Fibroblast of gingiva (primary cell): Measurements from ENCODE around the gene BCL2L13.
"Not testable (repeated sequence)": the region's sequence is repeated elsewhere in the genome, so short reads cannot be mapped to it uniquely, and the experiment has no call there.

ENCODE experiments used
- DNase-seq: peaks from one replicate; pipeline ENCODE4 v3.0.0-alpha.2; 2011; ENCODE audit warnings: low read depth

BCL2L13 gene

DNA sequence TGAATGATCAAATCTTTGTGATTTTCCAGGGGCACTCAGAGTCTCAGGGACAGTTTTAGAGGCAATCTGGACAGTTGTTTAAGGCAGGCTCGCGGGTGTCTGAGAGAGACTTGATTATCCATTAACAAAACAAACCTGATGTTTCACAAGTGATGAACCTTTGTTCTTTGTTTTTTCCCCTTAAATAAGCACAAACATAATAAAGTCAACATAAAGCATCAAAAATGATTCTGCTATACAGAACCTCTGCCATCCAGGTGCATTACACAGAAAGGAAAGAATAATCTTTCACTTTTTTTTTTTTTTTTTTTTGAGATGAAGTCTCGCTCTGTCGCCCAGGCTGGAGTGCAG, 122.6 kb downstream of the BCL2L13 start:
- DNase-seq = no peak

DNA sequence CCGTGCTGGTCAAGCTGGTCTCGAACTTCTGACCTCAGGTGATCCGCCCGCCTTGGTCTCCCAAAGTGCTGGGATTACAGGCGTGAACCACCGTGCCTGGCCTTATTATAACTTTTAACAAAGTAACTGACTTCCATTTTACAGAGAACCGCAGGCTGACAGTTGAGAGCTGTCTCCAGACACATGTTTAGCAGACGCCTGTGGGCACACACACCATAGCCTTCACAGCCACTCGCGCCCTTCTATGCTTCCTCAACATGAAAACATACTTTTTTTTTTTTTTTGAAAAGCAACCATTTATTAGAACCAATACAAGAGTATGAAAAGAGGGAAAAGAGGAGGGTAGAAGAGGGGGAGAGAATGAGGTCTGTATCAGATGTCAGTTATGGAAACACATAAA, 124.9 kb downstream of the BCL2L13 start:
- not testable (repeated sequence) for DNase-seq

DNA sequence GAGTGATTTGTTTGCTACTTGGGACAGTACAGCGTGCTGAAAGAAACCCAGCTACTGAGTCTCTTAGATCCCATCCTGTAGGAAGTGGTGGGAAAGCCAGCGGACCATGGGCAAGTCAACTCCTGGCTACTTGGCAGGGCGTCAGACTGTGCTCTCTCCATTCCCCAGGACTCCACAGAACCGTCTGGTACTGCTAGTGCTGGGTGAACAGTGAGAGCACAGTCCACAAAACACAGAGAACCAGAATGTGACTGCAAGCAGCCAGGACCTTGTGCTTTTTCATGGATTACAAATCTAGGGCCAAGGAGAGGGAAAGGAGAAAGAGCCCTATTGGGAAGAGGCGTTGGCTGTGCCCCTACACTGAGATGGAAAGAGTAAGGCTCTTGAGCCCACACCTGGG, 125.5 kb downstream of the BCL2L13 start:
- no peak for DNase-seq

DNA sequence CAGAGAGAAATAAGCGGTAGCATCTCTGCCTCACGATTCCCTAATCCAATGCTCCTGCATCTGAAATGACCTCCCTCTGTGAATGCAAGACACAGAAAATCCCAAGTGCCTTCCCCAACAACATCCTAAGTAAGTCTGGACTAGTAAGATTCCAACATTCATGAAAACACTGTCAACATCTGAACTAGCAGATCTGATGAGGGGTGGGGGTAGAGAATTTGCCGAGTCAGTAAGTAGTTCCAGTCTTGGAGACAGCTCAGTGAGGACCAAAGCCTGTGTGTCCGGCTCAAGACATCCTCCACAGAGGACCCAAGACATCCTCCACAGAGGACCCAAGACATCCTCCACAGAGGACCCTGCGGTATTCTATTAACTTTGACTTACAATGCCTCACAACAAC, 126.3 kb downstream of the BCL2L13 start:
- DNase-seq = not testable (repeated sequence)

DNA sequence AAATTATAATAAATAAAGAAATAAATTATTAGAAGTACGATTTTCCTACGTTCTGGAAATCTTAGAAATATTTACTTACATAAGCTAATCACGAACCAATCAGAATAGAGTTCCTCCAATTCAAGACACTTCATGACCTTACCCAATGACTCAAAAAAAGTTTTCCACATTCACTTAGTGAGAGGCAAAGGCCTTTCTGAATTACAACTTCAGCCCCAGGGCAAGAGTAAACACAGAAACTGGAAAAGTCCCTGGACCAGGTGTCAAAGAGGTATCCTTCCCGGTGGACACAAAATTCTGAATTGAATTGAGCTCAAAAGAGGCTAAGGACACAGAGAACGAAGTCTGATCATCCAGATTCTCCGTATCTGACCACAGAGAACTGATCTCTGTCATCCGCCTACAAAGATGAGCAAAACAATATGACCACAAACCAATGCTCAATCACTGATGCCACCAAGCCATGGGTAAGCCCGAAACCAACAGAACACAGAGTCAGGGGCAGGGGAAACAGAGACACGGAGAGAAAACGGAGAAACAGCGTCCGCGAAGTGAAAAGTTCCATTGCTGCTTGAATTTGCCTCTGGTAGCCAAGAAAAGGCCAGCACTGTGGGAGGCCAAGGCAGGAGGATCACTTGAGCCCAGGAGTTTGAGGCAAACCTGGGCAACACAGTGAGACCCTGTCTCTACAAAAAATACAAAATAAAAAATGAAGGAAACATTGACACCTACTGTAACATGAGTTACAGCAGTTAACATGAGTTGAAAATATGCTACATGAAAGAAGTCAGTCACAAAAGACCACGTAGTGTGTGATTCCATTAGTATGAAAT, 128.9 kb downstream of the BCL2L13 start:
- DNase-seq = no peak

DNA sequence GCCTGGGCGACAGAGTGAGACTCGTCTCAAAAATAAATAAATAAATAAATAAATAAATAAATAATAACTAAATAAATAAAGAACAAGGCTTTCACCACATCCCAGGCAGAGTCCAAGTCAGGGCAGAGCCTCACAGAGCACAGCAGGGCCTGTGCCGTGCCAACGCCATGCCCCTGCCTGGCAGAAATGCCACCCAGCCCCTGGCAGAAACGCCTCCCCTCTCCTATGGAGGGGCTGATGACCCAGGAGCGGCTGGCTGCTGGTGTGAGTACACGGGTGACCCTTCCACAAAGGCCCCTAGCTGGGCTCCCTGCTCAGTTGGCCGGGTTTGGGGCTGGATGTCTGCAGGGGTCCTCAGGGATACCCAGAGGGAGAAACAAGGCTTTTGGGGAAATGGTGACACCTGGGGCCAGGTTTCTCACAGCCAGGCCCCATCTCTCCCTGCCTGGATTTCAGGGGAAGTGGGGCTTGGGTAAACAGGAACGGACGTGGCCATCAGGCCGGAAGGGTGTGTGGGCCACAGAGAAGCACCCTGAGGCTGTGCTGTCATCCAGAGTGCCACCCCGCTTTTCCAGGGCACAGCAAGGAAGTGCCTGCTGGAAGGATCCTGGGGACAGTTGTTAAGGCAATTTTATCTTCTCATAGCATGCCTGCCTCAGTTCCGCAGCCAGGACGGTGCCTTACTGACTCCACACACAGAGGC, 130.6 kb downstream of the BCL2L13 start:
- no peak for DNase-seq

DNA sequence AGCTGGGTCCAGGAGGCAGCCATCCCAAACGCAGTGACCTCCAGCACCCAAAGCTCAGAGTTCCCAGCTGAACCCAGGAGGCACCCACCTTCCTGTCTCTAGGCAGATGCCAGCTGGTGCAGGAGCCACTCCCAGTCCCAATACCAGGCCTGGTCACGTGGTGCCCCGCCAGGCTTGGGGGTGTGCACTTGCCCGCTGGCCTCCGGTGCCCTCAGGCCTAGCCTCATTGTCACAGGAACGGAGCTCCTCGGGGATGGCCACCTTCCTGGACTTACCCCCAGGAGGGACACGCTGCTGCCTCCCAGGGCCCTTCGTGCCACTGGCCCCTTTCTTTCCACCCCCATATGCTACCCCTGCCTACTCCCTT, 131.1 kb downstream of the BCL2L13 start:
- no peak for DNase-seq

DNA sequence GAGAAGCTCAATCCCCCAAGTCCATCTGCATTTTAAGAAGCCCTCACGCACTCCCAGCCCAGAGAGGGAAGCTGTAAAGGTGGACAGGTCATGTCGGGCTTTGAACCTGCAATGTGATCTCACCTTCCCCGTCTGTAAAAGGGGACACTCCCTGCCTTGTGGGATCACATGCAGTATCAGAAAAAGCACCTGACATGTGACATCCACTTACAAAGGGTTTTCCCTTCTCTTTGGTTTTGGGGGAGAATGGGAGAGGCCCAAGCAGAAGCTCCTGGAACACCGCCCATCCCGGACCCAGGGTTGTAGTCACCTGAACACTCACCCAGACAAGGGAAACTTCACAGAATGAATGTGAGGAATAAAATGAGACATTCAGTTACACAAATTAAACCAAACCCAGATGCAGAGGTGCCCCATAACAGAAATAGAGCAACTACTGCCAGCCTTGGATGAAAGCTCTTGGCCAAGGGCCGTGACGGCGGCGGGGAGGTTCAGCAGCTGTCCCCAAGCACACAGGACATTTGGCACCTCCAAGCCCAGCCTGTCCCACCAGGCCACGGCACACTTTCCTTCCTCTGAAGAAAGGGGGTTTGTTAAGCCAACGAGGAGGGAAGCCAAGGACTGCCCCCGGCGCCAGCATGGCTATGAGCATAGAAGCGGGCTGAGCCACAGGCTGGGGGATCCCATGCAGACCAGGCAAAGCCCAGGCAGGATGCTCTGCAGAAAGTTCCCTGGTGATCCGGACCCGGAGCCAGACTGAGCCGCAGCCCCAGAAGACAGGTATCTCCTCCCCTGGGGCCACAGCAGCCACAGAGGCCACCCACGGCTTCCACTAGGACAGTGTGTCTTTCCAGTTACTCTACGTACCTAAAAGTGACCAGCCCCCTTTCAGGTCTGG, 131.9 kb downstream of the BCL2L13 start:
- DNase-seq = no peak

DNA sequence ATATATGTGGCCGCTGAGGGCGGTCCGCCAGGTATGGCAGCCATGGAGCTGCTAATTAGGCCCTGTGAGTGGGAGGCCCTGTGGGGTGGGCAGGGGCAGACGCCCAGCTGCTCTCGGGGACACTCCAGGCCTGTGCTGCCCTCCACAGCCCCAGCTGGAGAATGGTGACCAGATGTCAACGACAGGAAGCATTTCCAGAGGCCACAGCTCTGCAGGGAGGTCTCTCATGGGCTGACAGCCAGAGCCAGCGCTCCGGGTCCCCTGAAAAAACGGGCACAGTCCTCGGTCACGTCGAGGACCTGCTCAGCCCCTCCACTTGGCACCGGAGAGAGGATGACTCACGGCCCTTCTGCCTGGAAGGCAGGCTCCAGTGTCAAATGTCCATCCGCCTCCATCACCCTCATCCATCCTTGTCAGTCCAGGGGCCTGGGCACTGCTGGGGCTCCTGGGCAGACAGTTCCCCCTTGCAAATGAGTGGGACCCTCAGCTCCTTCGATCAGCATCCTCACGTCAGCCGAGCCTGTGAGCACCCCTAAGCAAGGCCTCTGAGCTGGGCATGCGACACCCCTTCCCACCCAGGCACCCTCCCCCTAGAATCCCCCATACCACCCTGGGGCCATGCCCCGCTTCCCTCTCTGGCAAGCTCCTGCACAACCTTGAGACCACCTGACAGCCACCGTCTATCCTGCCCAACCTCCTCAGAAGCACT, 133.8 kb downstream of the BCL2L13 start:
- DNase-seq = peak; percentile 34

DNA sequence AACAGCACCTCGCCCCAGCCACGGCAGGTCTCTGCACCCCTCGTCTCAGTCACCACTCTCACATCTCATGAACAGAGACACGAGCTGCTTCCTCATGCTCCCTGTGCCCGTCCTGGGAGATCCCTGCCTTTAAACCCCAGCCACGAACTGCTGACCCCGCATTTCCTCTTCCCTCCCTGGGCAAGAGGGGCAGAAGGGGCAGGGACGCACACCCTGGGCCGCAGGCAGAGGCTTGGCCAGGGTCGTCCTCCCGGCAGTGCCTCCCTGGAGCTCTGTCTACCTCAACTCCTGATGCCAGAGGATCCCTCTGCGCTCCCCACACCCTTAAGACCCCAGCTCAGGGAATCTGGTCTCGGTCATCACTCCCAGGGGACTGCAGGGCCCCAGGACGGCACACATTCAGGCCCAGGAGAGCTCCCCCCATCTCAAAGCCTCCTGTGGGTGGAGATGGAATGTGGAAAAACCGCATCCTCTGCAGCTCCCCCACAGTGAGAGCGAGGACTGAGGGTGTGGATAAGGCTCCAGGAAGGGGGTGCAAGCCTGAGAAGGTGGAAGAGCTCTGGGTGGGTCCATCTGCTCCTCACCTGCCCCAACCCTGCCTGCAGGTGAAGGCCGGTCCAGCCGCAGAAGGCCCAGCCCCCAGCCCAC, 134.5 kb downstream of the BCL2L13 start:
- DNase-seq = no peak

DNA sequence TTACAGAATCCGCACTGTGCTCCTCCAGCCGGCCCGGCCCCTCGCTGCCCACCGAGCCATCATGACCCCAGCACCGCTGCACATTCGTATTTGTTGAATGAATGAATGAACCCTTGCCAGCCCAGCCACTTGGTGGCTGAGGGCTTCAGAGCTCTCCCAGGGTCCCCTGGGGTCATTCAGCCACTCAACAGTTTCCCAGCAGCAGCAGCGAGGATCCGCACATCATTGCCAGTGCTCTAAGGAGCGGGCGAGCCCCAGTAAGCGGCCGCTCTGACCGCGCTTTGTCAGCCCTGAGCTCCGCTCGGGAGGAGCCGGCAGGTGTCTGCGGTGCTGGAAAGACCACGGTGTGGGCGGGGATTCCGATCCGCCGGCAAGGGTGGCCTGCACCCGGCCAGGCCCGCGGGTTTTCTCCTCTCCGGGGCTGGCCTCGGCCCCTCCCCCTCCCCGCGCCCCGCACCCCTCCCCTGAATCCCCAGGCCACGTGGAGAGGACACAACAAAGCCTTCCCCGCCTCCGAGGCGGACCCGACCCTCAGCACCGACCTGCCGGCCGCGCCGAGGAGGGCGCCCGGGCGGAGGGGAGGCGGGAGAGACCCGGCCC, 135.1 kb downstream of the BCL2L13 start:
- DNase-seq = no peak

DNA sequence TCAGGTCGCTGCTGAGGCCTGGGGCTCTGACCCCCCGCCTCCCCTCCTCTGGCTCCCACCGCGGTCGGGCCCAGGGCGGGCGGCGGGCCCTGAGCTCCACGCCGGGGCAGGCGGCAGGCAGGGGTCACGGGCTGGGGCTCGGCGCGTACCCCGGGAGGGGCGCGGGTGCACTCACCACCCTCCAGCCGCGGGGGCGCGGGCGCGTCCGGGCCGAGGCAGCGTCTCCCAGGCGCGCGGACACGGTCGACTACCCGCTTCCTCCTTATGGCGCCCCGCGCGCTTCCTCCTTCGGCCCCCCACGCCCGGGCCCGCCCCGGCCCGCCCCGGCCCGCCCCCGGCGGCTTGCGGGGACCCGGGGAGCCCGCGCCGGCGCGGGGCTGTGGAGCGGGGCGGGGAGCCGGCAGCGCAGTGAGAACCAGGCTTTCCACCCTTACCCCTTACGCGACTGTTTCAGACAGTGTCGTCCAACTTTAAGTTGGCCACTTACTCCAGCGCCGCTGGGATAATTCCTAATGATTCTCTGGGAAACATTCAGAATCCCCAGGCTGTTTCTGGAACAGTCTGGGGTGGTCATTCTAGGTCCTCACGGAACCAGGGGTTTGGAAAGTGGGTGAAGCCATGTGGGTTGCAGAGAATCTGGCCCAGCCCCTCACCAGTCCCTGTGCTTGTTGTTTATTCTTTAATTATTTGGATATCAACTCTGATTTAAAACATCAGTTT, 135.8 kb downstream of the BCL2L13 start, which contains the start of gene BID:
TSS of gene BID (minus strand) at position 264 of the 720 bp plus-strand sequence. CDS start 24,353 bp downstream, outside the sequence.
- no peak for DNase-seq

DNA sequence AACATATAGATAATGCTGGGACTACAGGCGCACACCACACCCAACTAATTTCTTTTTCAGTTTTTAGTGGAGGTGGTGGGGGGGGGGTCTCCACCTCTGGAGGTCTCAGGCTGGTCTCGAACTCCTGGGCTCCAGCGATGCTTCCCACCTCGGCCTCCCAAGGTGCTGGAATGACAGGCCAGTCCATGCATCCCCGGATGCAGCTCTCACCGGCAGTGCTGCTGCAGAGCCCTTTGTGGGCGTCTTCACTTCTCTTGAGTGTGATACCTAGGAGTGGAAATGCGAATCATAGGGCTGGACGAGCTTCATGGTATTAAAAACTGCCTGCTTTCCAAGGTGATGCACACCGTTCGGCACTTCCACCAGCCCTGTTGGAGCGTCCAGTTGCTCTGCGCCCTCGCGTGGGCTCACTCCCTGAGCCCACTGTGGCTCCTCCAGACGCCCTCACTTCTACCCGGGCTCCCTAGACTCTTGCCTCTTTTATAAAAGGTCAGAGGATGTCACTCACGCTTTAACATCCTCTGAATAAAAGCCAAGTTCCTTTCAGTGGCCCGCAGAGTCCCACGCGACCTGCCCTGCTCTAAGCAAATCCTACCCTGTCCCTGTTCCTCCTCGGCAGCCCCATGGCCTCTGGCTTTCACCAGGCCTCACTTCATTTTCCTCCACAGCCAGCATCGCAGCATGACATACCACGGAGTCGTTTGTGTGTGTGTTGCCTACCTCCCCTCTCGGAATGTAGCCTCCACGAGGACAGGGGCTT, 136.5 kb downstream of the BCL2L13 start:
- DNase-seq = no peak

DNA sequence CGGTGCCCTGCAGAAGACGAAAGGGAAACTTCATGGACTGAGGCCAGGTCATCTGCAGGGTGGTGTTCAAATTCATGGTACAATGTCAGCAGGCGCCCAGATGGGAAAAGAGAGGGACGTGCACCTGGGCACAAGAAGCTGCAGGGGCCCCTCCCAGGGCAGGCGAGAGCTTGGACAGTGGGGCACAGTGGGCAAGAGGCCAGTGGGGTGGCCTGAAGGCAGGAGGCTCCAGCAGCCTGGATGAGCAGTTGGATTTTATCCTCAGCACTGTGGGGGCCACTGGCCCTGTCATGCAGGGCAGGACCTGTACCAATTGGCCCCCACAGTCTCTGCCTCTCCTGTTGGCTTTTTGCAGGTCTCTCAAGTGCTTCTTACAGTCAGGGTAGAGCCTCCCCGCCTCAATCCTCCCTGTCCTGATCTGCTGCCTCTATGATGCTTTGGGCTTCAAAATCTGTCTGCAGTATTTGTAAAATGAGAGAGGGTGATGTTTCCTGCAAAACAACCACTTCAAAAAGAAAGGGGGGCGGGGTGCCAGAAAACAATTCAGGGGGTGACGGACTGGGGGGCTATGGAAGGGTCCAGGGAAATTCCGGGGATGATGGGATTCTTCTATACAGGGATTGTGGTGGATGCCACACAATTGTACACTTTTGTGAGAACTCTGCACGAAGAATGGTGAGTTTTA, 137.4 kb downstream of the BCL2L13 start:
- DNase-seq = no peak

DNA sequence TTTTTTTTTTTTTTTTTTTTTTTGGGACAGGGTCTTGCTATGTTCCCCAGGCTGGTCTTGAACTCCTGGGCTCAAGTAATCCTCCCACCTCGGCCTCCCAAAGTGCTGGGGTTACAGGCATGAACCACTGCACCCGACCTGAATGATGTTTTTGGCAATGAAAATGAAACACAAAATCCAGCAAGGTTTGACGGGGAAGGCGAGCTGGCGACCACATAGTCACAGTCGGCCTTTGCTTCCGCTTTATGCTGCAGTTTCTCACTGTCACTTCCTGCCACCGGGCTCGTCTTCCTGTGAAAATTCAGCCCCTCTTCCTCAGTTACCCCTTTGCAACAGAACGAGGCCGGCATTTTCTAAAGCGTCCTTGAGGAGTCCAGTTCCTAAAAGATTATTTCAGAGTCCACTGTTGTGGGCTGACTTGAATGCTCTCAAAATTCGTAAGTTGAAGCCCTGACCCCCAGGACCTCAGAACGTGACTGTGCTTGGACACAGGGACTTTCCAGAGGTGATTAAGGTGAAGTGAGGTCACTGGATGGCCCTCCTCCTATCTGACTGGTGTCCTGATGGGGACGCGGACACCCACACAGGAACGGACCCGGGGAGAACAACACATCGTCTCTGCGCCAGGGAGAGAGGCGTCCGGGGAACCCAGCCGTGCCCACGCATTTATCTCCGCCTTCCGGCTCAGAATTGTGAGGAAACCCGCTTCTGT, 138.6 kb downstream of the BCL2L13 start:
- DNase-seq = no peak

DNA sequence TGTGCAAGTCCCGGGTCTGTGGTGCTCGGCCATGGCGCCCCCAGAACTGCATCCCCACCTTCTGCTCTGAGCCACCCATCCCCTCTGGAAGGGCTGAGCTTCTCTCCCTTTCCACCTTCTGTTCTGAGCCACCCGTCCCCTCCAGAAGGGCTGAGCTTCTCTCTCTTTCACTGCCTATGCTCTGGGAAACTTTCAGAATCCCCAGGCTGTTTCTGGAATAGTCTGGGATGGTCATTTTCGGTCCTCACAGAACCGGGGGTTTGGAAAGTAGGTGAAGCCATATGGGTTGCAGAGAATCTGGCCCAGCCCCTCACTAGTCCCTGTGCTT, 139.1 kb downstream of the BCL2L13 start:
- no peak for DNase-seq

DNA sequence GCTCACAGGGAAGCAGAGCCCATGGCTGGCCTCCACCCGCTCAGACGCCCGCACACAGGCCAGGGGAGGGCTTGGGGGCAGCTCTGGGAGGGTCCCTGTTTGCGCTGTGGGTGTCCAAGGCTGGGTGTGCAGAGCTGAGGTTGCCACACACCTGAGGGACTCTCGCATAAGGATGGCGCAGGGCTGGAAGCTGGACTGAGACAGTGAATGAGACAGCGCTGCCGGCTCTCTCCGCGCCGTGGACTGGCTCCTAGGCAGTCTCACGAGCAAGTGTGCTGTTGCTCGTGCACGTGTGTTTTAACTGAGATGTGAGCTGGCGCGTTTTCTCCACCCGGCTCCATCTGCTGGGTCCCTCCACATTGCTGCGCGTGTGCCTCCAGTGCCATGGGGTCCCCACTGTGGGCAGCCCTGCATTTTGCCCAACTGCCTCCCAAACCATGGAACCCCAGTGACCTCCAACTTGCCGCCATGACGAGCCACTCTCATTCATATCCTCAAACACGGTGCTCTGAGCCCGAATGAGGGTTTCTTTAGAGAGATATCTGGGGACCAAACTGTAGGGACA, 139.9 kb downstream of the BCL2L13 start:
- no peak for DNase-seq
